Epithelial cell of proximal tubule (primary cell): ENCODE measurements around the gene GALNT9. TPM values are rescaled to one million over a fixed set of nuclear protein-coding genes. Genes with fewer than 3 reads are reported as not detected.
"Not testable (repeated sequence)": the region's sequence is repeated elsewhere in the genome, so short reads cannot be mapped to it uniquely, and the experiment has no call there.

Experiments used
- DNase-seq: peaks from one replicate; pipeline ENCODE4 v3.0.0-alpha.2; 2011; ENCODE audit warnings: low read depth
- H3K4me3 ChIP-seq: 2 replicates; pipeline ENCODE4 v1.5.1; 2011; ENCODE audit warnings: low read depth, mild to moderate bottlenecking, low read length
- total RNA-seq: library from RNA; depleted of rRNA; stranded (reverse); fragments of >200 nt; gene quantifications from 2 replicates; pipeline ENCODE4 v1.2.3, GENCODE V29; 2015
- TF ChIP-seq, protein P1 (sequence below): conservative IDR thresholded peaks from 2 replicates; pipeline ENCODE4 v1.5.1; 2012; ENCODE audit warnings: low read depth, mild to moderate bottlenecking, low read length

GALNT9 gene
- total RNA-seq, 1 donor from 2014 or later, result not detected

DNA sequence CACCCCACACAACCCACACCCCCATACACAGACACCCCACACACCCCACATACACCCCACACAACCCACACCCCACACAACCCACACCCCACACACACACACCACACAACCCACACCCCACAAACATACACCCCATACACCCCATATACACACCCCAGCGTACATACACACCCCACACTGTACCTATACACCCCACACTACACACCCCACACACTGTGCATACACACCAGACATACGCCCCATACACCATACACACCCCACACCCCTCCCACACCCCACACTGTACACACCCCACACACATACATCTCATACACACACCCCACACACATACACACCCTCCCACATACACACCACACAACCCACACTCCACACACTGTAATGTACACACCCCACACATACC is 104.9 kb downstream of the GALNT9 start:
- DNase-seq, result no peak
- H3K4me3 ChIP-seq, result no peak overlapping the region
- TF ChIP-seq, protein P1, sequence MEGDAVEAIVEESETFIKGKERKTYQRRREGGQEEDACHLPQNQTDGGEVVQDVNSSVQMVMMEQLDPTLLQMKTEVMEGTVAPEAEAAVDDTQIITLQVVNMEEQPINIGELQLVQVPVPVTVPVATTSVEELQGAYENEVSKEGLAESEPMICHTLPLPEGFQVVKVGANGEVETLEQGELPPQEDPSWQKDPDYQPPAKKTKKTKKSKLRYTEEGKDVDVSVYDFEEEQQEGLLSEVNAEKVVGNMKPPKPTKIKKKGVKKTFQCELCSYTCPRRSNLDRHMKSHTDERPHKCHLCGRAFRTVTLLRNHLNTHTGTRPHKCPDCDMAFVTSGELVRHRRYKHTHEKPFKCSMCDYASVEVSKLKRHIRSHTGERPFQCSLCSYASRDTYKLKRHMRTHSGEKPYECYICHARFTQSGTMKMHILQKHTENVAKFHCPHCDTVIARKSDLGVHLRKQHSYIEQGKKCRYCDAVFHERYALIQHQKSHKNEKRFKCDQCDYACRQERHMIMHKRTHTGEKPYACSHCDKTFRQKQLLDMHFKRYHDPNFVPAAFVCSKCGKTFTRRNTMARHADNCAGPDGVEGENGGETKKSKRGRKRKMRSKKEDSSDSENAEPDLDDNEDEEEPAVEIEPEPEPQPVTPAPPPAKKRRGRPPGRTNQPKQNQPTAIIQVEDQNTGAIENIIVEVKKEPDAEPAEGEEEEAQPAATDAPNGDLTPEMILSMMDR, result no peak

DNA sequence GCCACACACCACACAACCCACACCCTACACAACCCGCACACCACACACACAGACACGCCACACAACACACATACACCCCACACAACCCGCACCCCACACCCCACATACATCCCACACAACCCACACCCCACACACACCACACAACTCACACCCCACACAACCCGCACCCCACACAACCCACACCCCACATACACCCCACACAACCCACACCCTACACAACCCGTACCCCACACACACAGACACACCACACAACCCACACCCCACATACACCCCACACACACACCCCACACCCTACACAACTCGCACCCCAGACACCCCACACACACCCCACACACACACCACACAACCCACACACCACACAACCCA is 106.6 kb downstream of the GALNT9 start:
- H3K4me3 ChIP-seq, result no peak overlapping the region
- no peak for DNase-seq
- TF ChIP-seq, protein P1, result no peak

DNA sequence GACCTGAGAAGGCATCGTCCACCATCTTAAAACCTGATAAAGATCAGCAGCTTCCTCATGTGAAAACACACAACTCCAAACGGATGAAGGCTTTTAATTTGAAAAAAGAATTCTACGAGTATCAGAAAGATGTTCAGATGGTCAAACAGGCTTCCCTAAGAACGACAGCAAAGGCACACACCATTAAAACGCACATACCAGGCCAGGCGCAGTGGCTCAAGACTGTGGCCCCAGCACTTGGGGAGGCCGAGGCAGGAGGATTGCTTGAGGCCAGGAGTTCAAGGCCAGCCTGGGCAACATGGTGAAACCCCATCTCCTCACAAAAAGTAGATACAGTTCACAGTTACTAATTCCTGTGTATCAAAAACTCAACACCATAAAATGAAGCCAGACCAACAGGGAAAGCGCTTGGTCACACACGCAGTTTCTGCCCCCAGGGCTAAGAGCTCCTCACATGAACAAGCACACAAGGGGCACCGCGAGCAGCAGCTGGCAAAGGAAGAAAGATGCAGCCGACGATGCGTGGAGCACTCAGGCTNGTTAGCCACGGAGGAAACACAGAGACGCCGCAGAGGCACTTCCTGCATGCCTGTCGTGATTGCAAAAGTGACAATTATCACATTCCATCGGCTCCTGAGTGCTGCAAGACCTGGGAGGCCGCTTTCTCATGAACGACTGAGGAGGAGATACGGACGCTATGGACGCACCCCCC is 107.1 kb downstream of the GALNT9 start:
- TF ChIP-seq, protein P1, result no peak
- peak; percentile 51 for DNase-seq
- no peak overlapping the region for H3K4me3 ChIP-seq

DNA sequence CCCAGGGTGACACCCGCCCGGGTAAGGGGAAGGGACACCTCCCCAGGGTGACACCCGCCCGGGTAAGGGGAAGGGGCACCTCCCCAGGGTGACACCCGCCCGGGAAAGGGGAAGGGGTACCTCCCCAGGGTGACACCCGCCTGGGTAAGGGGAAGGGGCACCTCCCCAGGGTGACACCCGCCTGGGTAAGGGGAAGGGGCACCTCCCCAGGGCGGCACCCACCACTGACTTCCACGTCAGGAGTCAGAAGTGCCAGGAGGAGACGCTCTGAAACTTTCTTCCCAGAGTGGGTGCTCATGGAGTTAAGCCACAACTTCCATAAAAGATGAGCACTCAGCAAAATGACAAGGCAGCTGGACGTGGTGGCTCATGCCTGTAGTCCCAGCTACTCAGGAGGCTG is 109.6 kb downstream of the GALNT9 start:
- H3K4me3 ChIP-seq, DNase-seq: not testable (repeated sequence)

DNA sequence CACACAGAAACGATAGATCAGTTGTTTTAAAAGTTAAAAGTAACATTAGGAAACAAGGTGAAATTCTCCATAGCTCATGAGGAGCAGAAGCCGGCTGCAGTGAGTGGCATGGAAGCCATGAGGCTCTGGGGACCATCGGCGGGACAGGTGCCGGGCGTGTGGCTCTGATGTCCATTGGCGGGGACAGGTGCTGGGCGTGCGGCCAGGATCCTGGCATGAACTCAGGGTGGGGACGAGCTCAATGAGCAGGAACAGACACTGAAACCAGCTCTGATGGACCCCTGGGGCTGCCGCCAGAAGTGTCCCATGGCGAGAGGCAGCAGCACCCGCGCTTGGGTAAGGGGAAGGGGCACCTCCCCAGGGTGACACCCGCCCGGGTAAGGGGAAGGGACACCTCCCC is 110.1 kb downstream of the GALNT9 start:
- TF ChIP-seq, protein P1, result no peak

DNA sequence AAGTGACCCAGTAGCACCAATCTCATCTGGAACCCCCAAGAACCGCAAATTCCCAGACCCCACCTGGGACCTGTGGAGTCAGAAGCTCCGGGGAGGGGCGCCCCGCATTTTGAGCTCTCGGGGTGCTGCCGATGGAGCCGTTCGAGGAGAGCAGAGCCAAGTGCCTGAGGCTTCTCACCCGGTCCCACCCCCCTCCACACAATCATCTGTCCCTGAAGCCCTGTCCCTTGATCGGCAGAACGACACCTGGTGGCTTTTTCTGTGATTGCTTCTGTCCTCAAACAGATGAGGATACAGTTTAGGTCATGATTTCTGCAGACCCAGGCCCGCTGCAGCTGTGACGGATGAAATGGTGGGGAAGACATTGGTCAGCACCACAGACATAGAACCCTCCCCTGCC is 110.5 kb downstream of the GALNT9 start:
- no peak for DNase-seq
- no peak overlapping the region for H3K4me3 ChIP-seq
- TF ChIP-seq, protein P1, result peak; percentile 54

More for the DNA sequence above, 110.1 kb downstream of the GALNT9 start:
- no peak for DNase-seq
- no peak overlapping the region for H3K4me3 ChIP-seq

DNA sequence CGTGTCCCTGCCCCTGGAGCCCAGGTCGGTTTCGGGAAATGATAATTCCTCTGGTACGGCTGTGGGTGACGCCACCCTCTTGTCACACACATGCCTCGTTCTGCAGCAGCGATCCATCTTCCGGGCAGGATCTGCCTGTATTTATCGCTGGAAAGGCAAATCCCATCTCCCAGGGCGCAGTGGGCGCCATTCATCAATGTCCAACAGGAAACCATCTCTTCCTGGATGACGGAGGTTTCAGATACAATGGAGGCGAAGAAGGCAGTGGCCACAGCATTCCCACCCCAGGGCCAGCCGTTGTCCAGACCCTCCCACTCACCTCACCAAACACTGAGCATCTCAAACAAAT is 110.9 kb downstream of the GALNT9 start:
- TF ChIP-seq, protein P1, result no peak
- DNase-seq, result no peak
- H3K4me3 ChIP-seq, result no peak overlapping the region
